Nephron (organoid): ENCODE measurements around the gene BRSK2.

Experiments used
- H3K27ac Mint-ChIP-seq, 3 experiments: 2 replicates each; pipeline ENCODE4 v1.8.0; 2020; ENCODE audit warnings: mixed read lengths in 3 of 3, mild to moderate bottlenecking in 2 of 3, moderate library complexity in 1 of 3
- H3K27me3 Mint-ChIP-seq: 2 replicates; pipeline ENCODE4 v1.8.0; 2021; ENCODE audit warnings: low read depth, mild to moderate bottlenecking, moderate library complexity, mixed read lengths
- H3K36me3 Mint-ChIP-seq: 2 replicates; pipeline ENCODE4 v1.8.0; 2020; ENCODE audit warnings: low read depth, mixed read lengths
- H3K4me1 Mint-ChIP-seq: 2 replicates; pipeline ENCODE4 v1.8.0; 2020; ENCODE audit warnings: mixed read lengths
- H3K4me3 Mint-ChIP-seq, 3 experiments: 2 replicates each; pipeline ENCODE4 v1.8.0; 2020; ENCODE audit warnings: mild to moderate bottlenecking in 3 of 3, mixed read lengths in 3 of 3, moderate library complexity in 2 of 3
- H3K9me3 Mint-ChIP-seq: 2 replicates; pipeline ENCODE4 v1.8.0; 2020; ENCODE audit warnings: mixed read lengths
- TF ChIP-seq, protein P1 (sequence below), 3 experiments: fragments of 200-600 bp; sonication (generic); IDR thresholded peaks; one replicate each; pipeline ENCODE4 v1.5.0; 2021; ENCODE audit warnings: antibody characterized with exemption in 3 of 3; ENCODE audit not compliant: unreplicated experiment in 3 of 3

The BRSK2 gene

DNA sequence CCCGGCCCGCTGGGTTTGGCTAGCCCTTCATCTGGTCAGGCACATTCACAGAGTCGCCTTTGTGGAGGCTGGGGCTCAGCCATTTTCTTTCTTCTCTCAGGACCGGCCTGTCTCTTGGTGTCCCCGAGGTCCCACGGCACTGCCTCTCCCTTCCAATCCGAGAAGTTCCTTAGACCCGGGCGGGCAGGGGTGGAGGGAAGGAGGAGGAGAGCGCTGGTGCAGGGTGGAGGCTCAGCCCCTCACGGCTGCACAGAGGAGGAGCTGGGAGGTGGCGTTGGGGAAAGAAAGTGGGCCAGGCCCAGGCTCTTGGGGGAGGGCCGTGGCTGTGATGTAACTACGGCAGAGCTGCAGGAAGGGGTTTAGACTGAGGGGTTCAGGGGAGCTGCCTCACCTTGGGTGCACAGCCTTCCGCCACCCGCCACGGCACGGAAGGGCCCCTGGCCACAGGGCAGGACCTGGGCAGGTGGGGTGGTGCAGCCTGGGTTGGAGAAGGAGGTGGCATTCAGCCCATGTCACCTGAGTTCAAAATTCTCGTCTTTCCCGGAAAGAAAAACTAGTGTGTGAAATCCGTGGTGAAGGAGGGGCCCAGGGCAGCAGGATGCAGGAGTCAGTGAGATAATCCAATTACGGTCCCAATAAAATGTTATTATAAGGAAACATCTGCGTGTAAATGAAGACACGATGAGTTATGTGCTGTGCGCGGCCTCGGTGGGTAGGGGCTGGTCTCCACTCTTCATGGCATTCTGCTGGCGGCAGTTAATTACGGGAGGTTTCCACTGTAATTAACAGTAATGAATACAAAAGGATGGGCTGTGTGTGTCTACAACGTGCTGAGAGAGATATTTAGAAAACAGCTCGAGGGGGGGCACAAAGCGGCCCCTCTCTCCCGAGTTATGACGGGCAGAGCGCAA lies 1.7 kb downstream of the BRSK2 start:
- TF ChIP-seq, protein P1, sequence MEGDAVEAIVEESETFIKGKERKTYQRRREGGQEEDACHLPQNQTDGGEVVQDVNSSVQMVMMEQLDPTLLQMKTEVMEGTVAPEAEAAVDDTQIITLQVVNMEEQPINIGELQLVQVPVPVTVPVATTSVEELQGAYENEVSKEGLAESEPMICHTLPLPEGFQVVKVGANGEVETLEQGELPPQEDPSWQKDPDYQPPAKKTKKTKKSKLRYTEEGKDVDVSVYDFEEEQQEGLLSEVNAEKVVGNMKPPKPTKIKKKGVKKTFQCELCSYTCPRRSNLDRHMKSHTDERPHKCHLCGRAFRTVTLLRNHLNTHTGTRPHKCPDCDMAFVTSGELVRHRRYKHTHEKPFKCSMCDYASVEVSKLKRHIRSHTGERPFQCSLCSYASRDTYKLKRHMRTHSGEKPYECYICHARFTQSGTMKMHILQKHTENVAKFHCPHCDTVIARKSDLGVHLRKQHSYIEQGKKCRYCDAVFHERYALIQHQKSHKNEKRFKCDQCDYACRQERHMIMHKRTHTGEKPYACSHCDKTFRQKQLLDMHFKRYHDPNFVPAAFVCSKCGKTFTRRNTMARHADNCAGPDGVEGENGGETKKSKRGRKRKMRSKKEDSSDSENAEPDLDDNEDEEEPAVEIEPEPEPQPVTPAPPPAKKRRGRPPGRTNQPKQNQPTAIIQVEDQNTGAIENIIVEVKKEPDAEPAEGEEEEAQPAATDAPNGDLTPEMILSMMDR (IDR thresholded peaks at IDR 0.05; ENCODE audit: unreplicated experiment in 3 of 3), result no peak
- H3K9me3 Mint-ChIP-seq, result no peaks in the 10 kb centered on the region
- no peaks in the 10 kb centered on the region for H3K36me3 Mint-ChIP-seq
- no peaks in the 10 kb centered on the region for H3K4me1 Mint-ChIP-seq
- peak overlapping the region; percentile 65 to 69 (median 69) for H3K4me3 Mint-ChIP-seq
- H3K27ac Mint-ChIP-seq, result no peak overlapping the region
- peaks cover 40% of the 10 kb centered on the region for H3K27me3 Mint-ChIP-seq

DNA sequence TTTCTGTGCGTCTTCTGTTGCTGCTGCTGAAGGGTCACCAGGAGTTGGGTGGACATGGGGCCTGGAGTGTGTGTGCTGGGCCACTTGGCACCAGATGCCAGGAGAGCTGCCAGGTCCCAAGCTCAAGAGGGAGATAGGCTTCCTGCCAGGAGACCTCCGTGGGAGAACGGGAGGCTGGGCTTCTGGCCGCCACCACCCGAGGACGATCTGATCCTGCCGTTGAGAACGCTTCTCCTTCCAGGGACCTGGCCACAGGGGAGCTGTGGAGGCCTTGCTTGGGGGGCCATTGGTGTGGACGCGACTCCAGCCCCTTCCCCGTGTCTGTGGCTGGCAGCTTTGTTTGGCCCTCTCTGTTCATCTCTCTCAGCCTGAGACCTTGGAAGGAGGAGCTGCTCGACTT lies 2.4 kb downstream of the BRSK2 start:
- Mint-ChIP-seq H3K4me1 (no peaks in the 10 kb centered on the region), H3K27me3 (peaks cover 40% of the 10 kb centered on the region), H3K9me3 (no peaks in the 10 kb centered on the region), H3K4me3 (peak overlapping the region; percentile 20 to 69 (median 24)), H3K36me3 (no peaks in the 10 kb centered on the region), H3K27ac (no peak overlapping the region)
- TF ChIP-seq, protein P1 (IDR thresholded peaks at IDR 0.05; ENCODE audit: unreplicated experiment in 3 of 3), result no peak

DNA sequence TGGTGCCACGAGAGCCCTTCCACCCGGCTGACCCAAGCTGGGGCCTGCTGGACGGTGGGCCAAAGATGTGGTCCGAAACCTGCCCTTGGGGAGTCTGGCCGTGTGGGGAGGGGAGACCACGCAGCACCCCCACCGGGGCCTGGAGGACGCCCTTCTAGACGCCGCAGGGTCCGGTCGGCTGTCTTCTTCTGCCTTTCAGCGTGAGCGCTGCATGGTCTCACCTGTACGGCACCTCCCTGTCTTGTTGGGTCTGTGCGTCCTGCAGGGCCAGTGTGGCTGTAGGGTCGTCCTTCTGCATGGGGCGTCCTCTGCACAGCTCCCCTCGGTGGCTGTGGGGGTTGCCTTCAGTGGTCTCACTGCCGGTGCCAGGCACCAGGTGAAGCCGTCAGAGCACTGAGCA lies 2.8 kb downstream of the BRSK2 start:
- peak overlapping the region in 1 of 3 experiments; percentile 24 for H3K4me3 Mint-ChIP-seq
- H3K9me3 Mint-ChIP-seq, result no peaks in the 10 kb centered on the region
- TF ChIP-seq, protein P1 (IDR thresholded peaks at IDR 0.05; ENCODE audit: unreplicated experiment in 3 of 3), result no peak
- no peak overlapping the region for H3K27ac Mint-ChIP-seq
- H3K4me1 Mint-ChIP-seq, result no peaks in the 10 kb centered on the region
- no peaks in the 10 kb centered on the region for H3K36me3 Mint-ChIP-seq
- peaks cover 36% of the 10 kb centered on the region for H3K27me3 Mint-ChIP-seq

DNA sequence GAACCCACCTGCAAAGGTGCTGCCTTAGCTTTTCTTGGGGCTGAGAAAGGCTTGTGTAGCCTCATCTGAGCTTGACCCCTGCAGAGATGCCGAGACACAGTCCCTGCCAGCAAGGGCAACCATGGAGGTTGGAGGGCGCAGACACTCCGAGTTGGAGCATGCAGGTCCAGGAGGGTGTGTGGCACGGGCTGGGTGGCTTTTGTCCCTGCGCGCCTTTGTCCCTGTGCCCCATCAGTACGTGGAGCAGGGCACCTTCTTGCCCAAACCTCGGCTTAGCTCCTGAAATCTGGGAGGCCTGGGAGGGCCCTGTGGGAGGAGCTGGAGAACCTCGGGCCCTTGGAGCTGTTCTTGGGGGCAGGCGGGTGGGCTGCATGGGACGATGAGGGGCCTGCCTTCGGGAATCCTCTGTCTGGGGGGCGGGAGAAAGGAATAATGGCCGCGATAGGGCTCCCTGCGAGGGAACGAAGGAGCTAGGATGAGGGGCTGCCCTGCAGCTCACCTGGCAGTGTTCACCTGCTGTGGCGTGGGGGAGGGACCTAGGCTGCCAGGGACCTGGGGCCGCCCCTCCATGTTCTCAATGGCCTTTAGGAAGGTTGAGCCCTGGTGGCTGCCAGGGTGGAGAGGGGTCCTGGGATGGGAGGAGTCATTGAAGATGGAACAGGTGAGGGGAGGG lies 3.4 kb downstream of the BRSK2 start:
- Mint-ChIP-seq H3K4me3 (no peak overlapping the region), H3K4me1 (no peaks in the 10 kb centered on the region)

DNA sequence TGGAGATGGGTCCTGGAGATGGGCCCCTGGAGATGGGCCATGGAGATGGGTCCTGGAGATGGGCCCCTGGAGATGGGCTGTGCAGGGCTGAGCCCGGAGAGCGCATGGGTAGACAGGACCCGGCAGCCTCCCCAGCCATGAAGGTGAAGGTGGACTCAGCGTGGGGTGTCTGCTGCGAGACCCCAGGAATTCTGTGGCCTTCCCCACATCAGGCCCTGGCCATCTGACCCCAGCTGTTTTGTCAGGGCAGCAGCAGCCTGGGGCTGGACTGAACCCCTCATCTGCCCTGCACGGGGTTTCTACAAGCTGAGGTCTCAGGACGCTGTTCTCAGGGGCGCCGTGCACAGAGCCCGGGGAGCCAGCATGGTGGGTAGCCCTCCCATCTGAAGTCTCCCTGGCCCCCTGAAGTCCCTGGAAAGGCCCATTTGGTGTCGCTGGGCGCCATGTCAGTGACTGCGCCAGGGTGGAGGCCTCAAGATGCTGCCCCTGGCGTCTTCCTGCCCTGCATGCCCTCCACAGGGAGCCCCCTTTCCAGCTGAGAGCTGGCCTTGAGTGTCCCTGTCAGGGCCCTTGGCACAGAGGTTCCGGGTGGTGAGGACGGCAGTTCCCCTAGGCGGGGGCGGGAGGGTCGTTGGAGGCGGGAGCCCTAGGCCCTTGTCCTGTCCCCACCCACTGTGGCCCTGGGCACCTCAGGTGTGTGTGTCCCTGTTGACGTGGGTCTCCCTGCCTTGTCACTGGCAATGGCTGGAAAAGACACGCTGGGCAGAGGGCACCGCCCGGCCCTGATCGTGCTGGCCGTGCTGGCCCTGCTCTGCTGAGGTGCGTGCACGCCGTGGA lies 5.4 kb downstream of the BRSK2 start:
- H3K4me3 Mint-ChIP-seq, result no peak overlapping the region
- no peaks in the 10 kb centered on the region for H3K9me3 Mint-ChIP-seq
- H3K4me1 Mint-ChIP-seq, result no peaks in the 10 kb centered on the region
- no peaks in the 10 kb centered on the region for H3K36me3 Mint-ChIP-seq
- H3K27ac Mint-ChIP-seq, result no peak overlapping the region
- peaks cover 28% of the 10 kb centered on the region for H3K27me3 Mint-ChIP-seq
- TF ChIP-seq, protein P1 (IDR thresholded peaks at IDR 0.05; ENCODE audit: unreplicated experiment in 3 of 3), result no peak

More for the DNA sequence above, 3.4 kb downstream of the BRSK2 start:
- no peaks in the 10 kb centered on the region for H3K36me3 Mint-ChIP-seq
- no peak overlapping the region for H3K27ac Mint-ChIP-seq
- H3K9me3 Mint-ChIP-seq, result no peaks in the 10 kb centered on the region
- TF ChIP-seq, protein P1 (IDR thresholded peaks at IDR 0.05; ENCODE audit: unreplicated experiment in 3 of 3), result no peak
- peaks cover 29% of the 10 kb centered on the region for H3K27me3 Mint-ChIP-seq
